ENCODE measurements around the gene EPGN.

EPGN gene, protein sequence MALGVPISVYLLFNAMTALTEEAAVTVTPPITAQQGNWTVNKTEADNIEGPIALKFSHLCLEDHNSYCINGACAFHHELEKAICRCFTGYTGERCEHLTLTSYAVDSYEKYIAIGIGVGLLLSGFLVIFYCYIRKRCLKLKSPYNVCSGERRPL
- total RNA-seq: 0.26 to 0.31 reads per million in 2 donors

DNA sequence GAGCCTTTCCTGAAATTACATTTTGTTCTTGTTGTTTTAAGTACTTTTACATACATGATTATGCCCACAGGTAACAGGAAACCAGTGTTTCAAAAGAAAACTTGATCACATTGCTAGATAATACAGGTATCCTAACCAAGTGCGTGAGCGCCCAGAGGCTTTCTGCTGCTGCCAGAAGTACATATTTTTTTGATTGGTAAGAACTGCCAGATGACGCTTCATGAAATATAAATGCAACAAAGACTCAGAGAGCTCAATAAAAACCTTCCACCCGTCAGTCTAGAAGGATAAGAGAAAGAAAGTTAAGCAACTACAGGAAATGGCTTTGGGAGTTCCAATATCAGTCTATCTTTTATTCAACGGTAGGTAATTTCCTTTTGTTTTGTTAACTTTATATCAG is at the start of gene EPGN:
Gene EPGN, plus strand, starts transcription at position 256 of the 400 bp plus-strand sequence. Its CDS starts 64 bp downstream, at position 320.
- DNase-seq: no peak

DNA sequence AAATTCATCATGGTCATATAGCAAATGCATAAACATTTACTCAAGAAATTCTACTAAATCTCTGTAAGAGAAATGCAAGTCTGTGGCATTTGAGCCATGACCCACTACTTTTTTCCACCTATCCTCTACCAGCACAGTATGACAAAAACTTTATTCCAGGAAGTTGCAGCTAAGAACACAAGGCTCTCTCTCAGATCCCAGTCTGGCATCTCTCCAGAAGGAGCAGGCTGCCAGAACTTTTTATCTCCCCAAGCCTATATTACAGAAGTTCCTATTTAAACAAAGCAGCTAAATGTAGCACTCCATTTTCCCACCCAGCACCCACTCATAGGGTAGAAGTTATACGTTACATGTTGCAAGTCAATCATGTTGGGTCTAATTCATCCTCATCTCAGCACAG is 49.3 kb upstream of the EPGN start:
- DNase-seq: no peak

DNA sequence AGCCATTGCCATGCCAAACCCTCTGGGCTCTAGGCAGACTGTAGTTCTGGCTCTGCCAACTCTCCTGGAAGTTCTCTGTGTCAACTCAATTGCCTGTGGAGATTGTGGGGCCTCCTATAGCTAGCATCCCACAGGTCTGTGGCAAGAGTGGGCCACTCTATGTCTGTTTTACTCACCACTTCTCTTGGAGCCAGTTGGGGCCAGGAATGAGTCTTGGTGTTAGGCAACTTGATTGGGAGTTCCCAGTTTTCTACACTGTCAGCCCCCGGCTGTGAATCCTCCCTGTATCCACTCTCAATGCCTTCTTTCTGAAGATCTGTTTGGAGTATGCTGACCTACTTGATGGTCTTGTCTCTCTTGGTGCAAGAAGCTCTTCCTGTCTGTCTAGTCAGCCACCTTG is 48.2 kb upstream of the EPGN start:
- DNase-seq: no peak

DNA sequence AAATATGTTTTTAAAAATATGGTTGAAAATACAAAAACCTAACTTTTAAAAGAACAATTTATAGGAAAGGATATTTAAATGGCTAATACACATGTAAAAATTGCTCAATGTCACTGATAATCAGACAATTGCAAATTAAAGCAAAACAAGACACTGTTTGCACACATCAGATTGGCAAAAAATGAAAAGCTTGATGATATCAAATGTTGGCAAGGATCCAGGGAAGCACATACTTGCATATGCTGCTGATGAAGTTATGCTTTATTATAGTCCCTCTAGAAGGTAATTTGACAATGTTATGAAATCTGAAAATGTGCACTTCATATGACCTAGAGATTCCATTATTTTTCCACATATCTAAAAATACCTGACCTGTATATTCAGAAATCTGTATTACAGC is 45.7 kb upstream of the EPGN start:
- DNase-seq: no peak

DNA sequence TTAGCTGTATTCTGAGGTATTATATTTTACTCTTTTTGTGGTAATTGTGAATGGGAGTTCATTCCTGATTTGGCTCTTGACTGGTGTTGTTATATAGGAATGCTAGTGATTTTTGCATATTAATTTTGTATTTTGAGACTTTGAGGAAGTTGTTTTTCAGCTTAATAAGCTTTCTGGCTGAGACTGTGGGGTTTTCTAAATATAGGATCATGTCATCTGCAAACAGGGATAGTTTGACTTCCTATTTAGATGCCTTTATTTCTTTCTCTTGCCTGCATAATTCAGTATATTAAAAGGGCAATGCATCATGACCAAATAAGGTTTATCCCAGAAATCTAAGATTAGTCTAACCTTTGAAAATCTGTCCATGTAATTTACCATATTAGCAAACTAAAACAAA is 44.7 kb upstream of the EPGN start:
- DNase-seq: no peak

DNA sequence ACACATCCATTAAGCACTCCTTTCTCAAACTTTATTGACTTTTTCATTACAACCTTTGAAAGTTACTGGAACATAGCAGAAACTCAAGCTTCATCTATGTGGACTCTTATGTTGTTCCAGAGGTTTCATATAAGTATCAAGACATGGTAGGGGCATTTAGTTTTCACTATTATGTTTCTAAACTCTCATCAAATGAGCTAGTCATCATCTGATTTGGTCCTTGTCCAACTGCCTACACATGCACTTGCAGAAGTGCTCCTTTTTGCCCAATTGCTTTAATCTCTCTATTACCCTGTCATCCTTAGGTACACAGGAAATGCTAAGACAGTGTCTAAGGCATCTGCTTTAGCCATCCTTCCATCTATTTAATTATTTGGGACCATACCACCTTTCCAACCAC is 42.2 kb upstream of the EPGN start:
- DNase-seq: no peak

DNA sequence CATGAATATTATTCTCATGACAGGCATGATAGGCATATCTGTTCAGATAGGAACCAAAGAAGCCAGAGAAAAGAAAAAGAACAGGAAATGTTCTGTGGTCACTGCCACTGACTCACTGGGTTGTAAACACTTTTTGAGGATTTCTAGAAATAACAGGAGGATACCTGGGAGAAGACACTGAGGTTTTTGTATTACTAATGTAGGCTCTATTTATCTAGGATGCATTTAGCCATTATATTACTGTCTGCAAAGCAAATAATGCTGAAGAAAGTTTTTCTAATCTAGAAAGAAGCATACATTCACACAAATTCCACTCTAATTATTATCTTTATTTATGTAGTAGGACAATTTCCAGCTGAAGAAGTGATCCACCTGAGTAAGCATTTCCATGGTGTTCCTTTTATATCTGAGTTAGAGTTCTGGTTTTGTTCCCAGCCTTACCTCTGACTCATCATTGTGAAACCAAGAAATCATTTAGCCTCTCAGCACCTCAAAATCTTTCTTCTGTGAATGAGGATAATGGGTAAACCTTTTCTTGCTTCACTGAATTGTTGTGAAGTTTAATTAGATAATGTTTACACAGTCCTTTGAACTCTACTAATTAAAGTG is 40.2 kb upstream of the EPGN start:
- DNase-seq: no peak

DNA sequence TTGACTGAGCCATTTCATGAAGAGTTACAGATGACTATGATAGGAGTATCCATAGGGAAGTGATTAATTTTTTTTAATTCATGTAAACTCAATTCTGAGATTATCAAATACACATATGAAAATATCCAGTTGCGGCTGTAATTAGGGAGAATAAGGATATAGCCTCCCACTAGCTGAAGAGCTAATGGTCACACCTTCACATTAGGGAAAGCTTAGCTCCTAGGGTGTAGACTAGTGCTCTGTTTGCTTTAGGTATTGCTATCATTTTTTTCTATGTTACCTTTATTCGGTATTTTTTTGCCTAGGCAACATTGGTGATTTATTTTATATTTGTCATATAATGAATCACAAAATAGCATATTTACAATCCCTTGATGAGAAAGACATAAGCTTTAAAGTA is 39.6 kb upstream of the EPGN start:
- no peak for DNase-seq

DNA sequence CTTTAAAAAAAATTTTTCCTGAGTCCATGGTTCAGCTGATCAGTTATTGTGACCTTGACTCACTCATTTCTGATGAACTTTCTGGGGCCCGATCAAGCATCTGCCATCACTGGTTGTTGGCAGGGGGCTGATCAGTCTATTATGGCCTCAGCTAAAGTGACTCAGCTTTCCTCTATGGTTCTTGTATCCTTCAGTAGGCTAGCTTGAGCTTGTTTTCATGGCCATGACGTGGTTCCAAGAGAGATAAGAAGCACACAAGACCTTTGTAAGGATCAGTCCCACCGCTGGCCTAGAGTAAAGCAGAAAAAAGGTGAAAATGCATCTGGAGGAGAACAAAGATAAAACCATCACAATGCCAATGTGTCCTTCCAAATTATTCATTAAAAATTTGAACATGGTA is 29.8 kb upstream of the EPGN start:
- no peak for DNase-seq

DNA sequence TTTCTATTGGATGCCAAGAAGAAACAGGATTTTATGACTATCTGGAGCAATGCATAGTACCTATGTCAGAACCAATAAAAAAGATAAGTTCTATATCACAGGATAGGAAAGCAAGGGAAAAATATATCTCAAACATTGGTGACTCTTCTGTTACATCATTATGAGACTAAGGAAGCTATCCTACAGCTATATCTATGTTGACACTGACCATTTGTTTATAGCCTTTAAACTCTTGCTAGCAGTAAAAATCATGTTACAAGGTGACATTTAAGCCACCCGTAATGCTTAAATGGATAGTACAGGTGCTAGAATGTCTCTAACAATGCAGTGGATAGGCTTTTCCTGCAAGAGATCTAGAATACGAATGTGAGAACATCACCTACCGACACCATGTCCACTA is 28.6 kb upstream of the EPGN start:
- no peak for DNase-seq

DNA sequence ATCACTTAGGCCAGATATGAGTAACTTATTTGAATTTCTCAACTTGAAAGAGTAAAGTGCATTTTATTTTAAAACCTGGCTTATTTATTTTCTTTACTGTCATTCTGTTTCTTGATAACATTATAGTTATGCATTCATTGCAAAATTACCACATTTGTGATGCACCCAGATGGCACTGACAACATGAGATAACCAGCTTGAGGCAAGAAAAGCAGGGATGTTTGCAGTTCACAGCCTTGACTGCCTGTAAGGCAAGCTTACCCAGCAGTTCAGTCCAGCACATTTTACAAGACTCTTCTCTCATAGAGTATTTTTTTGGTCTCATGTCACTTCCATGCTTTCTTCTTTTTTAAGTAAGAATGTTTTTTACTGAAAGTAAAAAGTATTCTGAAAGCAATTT is 25.3 kb upstream of the EPGN start:
- DNase-seq: no peak

DNA sequence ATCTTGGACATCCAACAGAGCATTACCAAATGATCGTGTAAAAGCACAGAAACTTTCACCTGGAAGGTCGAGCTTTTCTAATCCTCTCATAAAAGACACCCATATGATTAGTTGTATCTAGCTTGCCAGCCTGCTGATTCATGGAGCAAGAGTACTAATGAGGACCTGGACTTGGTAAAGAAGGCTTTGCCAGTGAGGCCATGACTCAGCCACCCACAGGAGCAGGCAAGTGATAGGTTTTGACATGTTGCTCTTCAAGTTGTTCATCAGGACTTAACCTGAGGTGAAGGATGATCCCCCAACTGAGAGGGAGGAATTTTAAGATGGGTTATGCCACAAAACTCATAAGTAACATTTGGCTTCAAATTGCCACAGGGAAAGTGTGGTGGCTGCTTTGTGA is 24.7 kb upstream of the EPGN start:
- no peak for DNase-seq

DNA sequence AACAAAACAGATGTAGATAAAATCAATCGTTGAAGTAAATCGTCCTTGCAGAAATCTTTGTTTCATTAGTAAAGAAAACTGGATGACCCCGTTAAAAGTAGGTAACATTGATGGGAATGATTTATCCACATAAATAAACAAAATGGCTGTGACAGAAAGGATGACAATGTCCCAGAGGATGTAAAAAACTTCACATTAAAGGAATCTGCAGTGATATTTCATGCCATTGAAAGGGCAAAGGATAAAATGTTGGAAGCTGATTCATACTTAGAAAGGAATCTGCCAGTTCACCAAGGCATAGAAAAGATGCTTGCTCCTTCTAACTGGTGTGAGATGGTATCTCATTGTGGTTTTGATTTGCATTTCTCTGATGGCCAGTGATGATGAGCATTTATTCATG is 24.2 kb upstream of the EPGN start:
- no peak for DNase-seq

DNA sequence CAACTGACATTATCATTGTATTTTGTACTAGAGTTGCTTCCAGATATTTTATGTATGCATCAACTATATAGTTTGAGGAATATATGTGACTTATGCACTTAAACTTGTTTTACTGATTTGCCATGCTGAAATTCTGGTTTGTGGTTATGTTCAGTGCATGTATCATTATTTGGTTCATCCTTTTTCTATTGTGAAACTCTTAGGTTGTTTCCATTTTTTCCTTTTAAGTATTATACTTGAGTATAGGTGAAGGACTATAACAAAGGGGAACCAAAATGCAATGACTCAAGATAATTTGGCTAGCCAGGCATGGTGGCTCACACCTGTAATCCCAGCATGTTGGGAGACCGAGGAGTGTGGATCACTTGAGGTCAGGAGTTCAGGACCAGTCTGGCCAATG is 21.1 kb upstream of the EPGN start:
- DNase-seq: no peak

DNA sequence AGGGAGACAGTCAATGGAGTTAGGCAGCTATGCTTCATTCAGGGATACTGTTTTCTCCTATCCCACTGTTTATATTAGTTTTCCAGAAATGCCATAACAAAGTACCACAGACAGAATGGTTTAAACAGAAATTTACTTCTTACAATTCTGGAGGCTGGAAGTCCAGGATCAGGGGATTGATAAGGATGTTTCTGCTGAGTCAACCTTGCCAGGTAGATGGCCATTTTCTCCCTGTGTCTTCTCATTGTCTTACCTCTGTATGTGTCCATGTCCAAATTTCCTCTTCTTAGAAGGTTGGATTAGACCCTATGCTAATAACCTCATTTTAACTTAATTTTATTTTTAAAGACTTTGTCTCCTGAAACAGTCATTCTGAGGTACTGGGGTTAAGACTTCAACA is 20.5 kb upstream of the EPGN start:
- DNase-seq: no peak

DNA sequence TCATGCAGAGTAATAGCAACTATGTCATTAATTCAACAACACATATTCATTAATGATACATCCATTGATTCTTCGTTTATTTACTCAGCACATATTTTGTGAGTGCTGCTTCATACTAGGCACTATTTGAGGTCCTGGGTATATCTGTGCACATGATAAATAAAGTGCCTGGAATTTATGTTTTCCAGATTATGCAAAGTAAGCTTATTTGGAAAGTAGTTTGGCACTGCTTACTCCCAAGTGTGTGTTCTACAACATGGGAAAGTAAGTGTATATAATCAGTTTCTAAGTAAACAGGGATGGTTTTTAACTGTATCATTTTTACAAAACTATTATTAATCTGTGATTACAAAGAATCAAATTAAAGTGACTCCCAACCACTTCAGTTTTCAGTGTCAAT is 16.8 kb upstream of the EPGN start:
- no peak for DNase-seq

DNA sequence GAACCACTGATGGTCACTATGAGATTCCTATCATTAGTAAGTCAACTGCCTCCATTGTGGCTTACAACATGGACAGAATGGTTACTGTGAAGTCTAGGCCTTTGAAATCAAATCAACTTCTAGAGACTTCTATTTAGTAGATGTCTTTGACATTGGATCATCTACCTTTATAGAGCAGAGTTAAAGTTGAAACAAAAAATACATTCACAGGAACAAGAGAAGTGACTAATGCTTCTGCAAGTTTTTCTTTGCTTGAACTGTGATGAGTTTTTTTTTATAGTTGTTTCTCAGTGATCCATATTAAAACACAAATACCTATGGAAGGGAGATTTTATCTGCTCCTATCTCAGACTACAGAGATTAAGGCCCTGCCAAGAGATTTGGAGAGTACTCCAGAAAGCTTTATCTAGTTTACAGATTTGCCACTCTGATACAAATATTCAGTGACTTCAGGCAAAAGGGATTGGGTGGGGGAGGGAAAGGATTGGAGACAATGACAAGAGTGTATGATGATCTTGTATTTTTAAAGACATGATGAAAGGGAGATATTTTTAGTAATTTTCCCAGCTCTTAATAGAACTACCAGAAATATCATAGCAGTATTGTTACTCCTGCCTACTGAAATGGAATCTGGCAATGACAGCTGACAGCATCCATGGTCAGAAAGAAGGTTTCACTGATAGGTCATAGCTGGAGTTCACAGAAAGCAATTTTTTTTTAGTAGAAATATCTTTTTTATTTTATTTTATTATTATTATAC is 16.0 kb upstream of the EPGN start:
- DNase-seq: no peak

DNA sequence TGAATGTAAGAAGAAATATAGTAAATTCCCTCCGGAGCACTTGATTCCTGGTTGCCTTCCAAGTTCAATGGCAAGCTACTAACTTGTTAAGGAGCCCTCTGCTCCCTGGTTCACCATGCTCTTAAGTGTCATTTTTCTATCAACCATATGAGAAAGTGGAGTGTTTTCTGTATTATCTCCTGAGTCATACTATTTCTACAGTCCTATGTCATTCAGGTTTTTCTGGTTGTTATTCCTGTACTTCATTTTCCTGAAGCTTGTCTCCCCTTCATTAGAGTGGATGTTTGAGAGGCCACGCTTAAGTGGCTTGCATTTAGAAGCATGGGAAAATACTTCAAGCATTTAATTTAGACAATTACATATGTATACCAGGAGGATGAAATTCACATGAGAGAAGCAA is 14.7 kb upstream of the EPGN start:
- DNase-seq: no peak

DNA sequence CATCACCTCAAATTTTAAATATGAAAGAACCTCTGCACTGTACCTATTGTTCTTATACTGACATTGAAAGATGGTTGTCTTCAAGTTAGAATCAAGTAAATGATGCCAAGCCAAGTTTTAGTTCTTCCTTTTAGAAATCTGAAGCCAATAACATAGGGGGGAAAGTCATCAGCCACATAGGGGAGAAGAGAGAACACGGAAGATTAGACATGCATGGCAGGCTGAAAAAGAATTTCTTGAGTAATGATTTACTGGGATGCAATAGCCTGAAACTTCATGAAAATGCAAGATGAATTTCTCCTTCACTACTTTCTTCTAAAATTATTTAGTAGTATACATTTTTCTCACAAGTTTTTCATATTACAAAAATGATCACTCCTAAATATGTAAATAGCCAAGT is 13.6 kb upstream of the EPGN start:
- DNase-seq: no peak

DNA sequence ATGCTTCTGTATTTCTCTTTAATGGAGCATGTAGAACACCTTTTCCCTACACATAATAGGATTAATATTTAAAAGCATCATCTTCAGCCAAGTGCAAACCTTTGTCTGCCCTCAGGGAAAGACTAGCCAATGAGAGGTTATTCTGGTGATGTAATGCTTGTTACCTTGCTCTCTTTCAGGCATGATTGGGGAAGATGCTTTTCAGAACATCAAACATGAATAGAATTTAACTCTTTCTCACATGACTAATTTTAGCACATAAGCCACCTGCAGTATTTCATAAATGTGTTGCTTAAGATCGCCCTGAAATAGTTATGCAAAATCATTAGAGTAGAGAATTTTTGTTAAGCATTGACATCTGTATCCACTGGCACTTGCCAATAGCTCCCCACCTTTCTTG is 10.7 kb upstream of the EPGN start:
- no peak for DNase-seq

DNA sequence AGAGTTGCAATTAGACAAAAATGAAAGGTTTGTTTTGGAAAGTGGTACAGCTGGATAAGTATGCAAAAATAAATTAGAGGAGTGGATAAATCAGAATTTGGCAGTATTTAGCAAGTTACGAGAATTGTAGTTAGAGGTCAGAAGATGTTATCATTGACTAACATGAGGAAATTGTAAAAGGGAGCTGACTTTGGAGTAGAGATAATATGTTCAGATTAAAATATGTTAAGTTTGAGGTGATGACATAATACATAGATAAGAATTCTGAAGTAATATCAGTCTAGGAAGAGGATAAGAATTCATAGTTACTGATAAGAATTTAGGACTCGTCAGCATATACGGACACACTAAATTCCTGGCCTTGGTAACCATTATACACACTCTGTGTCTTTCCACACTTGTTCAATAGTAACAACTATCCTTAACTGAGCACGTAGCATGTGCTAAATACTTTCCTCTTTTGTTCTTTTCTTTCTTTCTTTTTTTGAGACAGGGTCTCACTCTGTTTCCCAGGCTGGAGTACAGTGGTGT is 4.1 kb upstream of the EPGN start:
- DNase-seq: no peak

DNA sequence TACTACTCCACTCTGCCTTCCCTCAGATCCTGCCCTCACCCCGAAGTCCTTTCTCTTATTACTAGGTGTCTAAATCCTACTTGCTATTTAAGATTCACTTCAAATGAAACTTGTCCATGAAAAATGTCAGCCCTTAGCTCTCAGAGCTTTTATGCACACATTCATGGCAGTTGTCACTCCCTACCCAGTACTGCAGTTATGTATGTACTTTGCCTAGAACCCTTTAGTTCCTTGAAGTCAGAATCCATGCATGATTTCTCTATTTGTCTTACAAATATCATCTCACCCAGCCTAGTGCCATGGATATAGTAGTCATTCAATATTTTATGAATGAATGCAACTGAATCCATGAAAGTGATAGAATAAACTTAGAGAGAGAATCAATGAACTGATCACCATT is 3.3 kb upstream of the EPGN start:
- no peak for DNase-seq

DNA sequence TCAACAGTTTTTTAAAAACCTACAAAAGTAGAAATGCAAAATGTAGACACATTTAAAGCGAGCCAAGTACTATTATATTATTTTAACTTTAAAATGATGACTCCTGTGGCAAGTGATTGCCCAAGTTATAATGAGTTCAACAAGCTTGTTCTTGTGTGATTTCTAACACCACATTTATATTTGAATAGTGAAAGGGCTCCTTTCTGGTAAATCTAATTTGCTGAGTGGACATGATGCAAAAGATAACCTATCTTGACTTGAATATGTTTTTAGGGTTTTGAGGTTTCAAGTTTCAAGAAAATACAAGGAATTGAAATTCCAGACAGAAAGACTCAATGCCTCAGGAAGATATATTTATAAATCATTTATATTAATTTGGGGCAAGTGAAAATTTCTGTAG is 1.1 kb upstream of the EPGN start:
- no peak for DNase-seq

DNA sequence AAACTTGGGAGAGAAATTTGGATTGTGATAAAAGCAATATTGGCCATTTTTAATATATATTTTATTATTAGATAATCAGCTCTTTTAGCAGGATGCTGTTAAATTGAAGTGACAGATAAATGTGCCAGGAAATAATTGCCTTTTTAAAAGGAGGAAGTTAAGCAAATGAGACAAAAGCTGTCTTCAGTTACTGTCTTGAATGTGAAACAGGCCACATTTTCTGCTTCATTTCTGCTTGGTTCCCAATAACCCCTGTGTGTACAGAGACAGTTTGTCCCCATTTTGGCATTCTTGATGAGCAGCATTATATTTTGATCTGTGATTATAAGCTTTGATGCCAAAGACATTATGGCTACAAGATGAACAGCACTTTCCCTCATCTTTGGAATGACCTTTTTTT is 953 bp downstream of the EPGN start:
- DNase-seq: no peak

All from activated gamma-delta T cell (primary cell).